ENCODE data around the gene ZNF169.
"Not testable (repeated sequence)": the region's sequence is repeated elsewhere in the genome, so short reads cannot be mapped to it uniquely, and the experiment has no call there.

ZNF169 gene

DNA sequence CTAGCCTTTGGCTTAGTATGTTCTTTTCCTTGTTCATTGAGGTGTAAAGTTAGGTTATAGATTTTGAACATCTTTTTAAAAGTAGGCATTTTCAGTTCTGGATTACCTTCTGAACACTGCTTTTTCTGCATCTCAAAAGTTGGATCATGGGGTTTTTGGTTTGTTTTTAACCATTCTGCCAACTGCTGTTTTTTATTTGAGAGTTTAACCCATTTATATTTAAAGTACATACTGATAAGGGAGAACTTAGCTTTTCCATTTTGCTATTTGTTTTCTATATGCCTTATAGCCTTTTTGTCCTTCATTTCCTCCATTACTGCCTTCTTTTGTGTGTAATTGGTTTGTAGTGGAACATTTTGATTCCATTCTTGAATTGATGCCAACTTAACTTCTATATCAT lies 30.5 kb upstream of the ZNF169 start:
- no peaks in the 10 kb centered on the region for H3F3A ChIP-seq (ENCODE audit: low read depth)
- no peak overlapping the region for H2AFZ ChIP-seq (ENCODE audit: low read length)
- no peaks in the 10 kb centered on the region for H4K20me1 ChIP-seq (ENCODE audit: insufficient read depth, low read length, poor library complexity, severe bottlenecking)
- H3K4me3 ChIP-seq (ENCODE audit: low read length, poor library complexity, severe bottlenecking) = no peak overlapping the region
- TF ChIP-seq EZH2phosphoT487 (IDR thresholded peaks at IDR 0.05; ENCODE audit: borderline replicate concordance) = no peak
- TF ChIP-seq, protein P1, sequence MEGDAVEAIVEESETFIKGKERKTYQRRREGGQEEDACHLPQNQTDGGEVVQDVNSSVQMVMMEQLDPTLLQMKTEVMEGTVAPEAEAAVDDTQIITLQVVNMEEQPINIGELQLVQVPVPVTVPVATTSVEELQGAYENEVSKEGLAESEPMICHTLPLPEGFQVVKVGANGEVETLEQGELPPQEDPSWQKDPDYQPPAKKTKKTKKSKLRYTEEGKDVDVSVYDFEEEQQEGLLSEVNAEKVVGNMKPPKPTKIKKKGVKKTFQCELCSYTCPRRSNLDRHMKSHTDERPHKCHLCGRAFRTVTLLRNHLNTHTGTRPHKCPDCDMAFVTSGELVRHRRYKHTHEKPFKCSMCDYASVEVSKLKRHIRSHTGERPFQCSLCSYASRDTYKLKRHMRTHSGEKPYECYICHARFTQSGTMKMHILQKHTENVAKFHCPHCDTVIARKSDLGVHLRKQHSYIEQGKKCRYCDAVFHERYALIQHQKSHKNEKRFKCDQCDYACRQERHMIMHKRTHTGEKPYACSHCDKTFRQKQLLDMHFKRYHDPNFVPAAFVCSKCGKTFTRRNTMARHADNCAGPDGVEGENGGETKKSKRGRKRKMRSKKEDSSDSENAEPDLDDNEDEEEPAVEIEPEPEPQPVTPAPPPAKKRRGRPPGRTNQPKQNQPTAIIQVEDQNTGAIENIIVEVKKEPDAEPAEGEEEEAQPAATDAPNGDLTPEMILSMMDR (conservative IDR thresholded peaks at IDR 0.05; ENCODE audit: low read length) = no peak
- H3K4me2 ChIP-seq (ENCODE audit: low read depth, low read length, poor library complexity, severe bottlenecking) = no peak overlapping the region
- no peak overlapping the region for H3K9ac ChIP-seq (ENCODE audit: low read depth, low read length, poor library complexity, severe bottlenecking)
- no peaks in the 10 kb centered on the region for H3K4me1 ChIP-seq (ENCODE audit: insufficient read depth, low read length, poor library complexity, severe bottlenecking)
- H3K36me3 ChIP-seq (ENCODE audit: insufficient read depth, low read length) = no peaks in the 10 kb centered on the region
- H3K79me2 ChIP-seq (ENCODE audit: insufficient read depth, low read length) = no peaks in the 10 kb centered on the region
- no peaks in the 10 kb centered on the region for H3K9me3 ChIP-seq (ENCODE audit: insufficient read depth, low read depth, low read length)
- H3K9me2 ChIP-seq (replicated peaks; ENCODE audit: low read depth, low read length) = no peaks in the 10 kb centered on the region
- no peaks in the 10 kb centered on the region for H3K27me3 ChIP-seq (ENCODE audit: insufficient read depth, low read length, poor library complexity, severe bottlenecking)

DNA sequence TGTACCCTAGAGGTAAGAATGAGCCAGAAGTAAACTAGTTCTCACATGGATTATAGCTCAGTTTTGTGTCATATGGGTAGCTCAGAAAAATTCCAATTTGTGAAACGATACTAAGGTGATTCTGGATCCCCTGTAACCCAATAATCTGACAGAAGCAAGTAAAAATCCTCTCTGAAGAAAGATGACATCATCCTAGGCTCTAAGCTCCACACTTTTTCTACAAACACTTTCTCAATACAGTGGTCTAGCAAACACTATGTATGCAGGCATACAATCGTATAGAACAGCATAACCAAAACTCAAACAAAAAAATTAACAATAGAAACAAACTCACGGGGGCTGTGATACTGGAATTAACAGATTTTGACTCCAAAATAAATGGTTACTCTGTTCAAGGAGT lies 26.7 kb upstream of the ZNF169 start:
- no peaks in the 10 kb centered on the region for H3K27me3 ChIP-seq (ENCODE audit: insufficient read depth, low read length, poor library complexity, severe bottlenecking)
- H2AFZ ChIP-seq (ENCODE audit: low read length) = no peak overlapping the region
- H3K79me2 ChIP-seq (ENCODE audit: insufficient read depth, low read length) = no peaks in the 10 kb centered on the region
- H3K9me2 ChIP-seq (replicated peaks; ENCODE audit: low read depth, low read length) = no peaks in the 10 kb centered on the region
- no peak overlapping the region for H3K9ac ChIP-seq (ENCODE audit: low read depth, low read length, poor library complexity, severe bottlenecking)
- H3K4me3 ChIP-seq (ENCODE audit: low read length, poor library complexity, severe bottlenecking) = no peak overlapping the region
- H4K20me1 ChIP-seq (ENCODE audit: insufficient read depth, low read length, poor library complexity, severe bottlenecking) = no peaks in the 10 kb centered on the region
- no peaks in the 10 kb centered on the region for H3F3A ChIP-seq (ENCODE audit: low read depth)
- no peaks in the 10 kb centered on the region for H3K4me1 ChIP-seq (ENCODE audit: insufficient read depth, low read length, poor library complexity, severe bottlenecking)
- H3K4me2 ChIP-seq (ENCODE audit: low read depth, low read length, poor library complexity, severe bottlenecking) = no peak overlapping the region
- H3K36me3 ChIP-seq (ENCODE audit: insufficient read depth, low read length) = no peaks in the 10 kb centered on the region
- H3K9me3 ChIP-seq (ENCODE audit: insufficient read depth, low read depth, low read length) = no peaks in the 10 kb centered on the region
- TF ChIP-seq EZH2phosphoT487 (IDR thresholded peaks at IDR 0.05; ENCODE audit: borderline replicate concordance) = no peak
- TF ChIP-seq, protein P1 (conservative IDR thresholded peaks at IDR 0.05; ENCODE audit: low read length) = no peak

- H3F3A ChIP-seq (ENCODE audit: low read depth); H3K9ac ChIP-seq (ENCODE audit: low read depth, low read length, poor library complexity, severe bottlenecking); H3K27me3 ChIP-seq (ENCODE audit: insufficient read depth, low read length, poor library complexity, severe bottlenecking); H3K9me2 ChIP-seq (replicated peaks; ENCODE audit: low read depth, low read length); H4K20me1 ChIP-seq (ENCODE audit: insufficient read depth, low read length, poor library complexity, severe bottlenecking); H3K4me1 ChIP-seq (ENCODE audit: insufficient read depth, low read length, poor library complexity, severe bottlenecking); H3K79me2 ChIP-seq (ENCODE audit: insufficient read depth, low read length); H3K4me3 ChIP-seq (ENCODE audit: low read length, poor library complexity, severe bottlenecking); H3K36me3 ChIP-seq (ENCODE audit: insufficient read depth, low read length); H3K4me2 ChIP-seq (ENCODE audit: low read depth, low read length, poor library complexity, severe bottlenecking); H2AFZ ChIP-seq (ENCODE audit: low read length); H3K9me3 ChIP-seq (ENCODE audit: insufficient read depth, low read depth, low read length): not testable (repeated sequence)
These were observed 18.0 kb upstream of the ZNF169 start for GRCh38 chr9:94241098-94241497.

DNA sequence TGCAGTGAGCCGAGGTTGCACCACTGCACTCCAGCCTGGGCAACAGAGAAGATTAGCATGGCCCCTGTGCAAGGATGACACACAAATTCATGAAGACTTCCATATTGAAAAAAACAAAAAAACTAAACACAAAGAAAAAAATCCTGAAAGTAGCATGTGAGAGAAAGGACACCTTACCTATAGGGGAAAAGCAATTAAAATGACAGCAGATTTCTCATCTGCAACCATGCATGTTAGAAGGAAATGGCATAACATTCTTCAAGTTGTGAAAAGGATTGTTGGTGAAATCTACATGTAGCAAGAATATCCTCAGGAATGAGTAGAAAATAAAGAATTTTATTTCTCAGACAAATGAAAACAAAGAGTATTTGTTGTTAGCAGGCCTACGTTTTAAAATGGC lies 13.4 kb upstream of the ZNF169 start:
- Histone ChIP-seq H3K4me2 (ENCODE audit: low read depth, low read length, poor library complexity, severe bottlenecking) (no peak overlapping the region), H3K4me1 (ENCODE audit: insufficient read depth, low read length, poor library complexity, severe bottlenecking) (no peaks in the 10 kb centered on the region), H3K36me3 (ENCODE audit: insufficient read depth, low read length) (no peaks in the 10 kb centered on the region), H2AFZ (ENCODE audit: low read length) (no peak overlapping the region), H3K9ac (ENCODE audit: low read depth, low read length, poor library complexity, severe bottlenecking) (no peak overlapping the region), H3F3A (ENCODE audit: low read depth) (no peaks in the 10 kb centered on the region), H3K79me2 (ENCODE audit: insufficient read depth, low read length) (no peaks in the 10 kb centered on the region), H4K20me1 (ENCODE audit: insufficient read depth, low read length, poor library complexity, severe bottlenecking) (no peaks in the 10 kb centered on the region), H3K9me2 (replicated peaks; ENCODE audit: low read depth, low read length) (no peaks in the 10 kb centered on the region), H3K9me3 (ENCODE audit: insufficient read depth, low read depth, low read length) (no peaks in the 10 kb centered on the region), H3K4me3 (ENCODE audit: low read length, poor library complexity, severe bottlenecking) (no peak overlapping the region), H3K27me3 (ENCODE audit: insufficient read depth, low read length, poor library complexity, severe bottlenecking) (no peaks in the 10 kb centered on the region)
- TF ChIP-seq, protein P1 (conservative IDR thresholded peaks at IDR 0.05; ENCODE audit: low read length) = no peak
- TF ChIP-seq EZH2phosphoT487 (IDR thresholded peaks at IDR 0.05; ENCODE audit: borderline replicate concordance) = no peak

Data from Loucy (cell line).